Spinal cord (tissue), 10 donors: ENCODE measurements around the gene THUMPD3. TPM values are rescaled to one million over a fixed set of nuclear protein-coding genes. Genes with fewer than 3 reads are reported as not detected.

Experiments used
- DNase-seq, 6 donors: peaks; one replicate each; pipeline versions ENCODE4 v3.0.0 to v3.0.0-alpha.2; 2013 to 2015; ENCODE audit warnings: low spot score in 6 of 6, low read depth in 4 of 6
- H3K27ac ChIP-seq: one replicate; pipeline ENCODE4 v1.5.1; 2013; ENCODE audit warnings: low read depth, low read length, control low read depth
- H3K27me3 ChIP-seq: one replicate; pipeline ENCODE4 v1.6.1; 2013; ENCODE audit warnings: low read length; ENCODE audit not compliant: control insufficient read depth, insufficient read depth
- H3K36me3 ChIP-seq: one replicate; pipeline ENCODE4 v1.6.1; 2013; ENCODE audit warnings: low read length; ENCODE audit not compliant: control insufficient read depth, insufficient read depth
- H3K4me1 ChIP-seq: one replicate; pipeline ENCODE4 v1.6.1; 2013; ENCODE audit warnings: low read length; ENCODE audit not compliant: control insufficient read depth, insufficient read depth
- H3K4me3 ChIP-seq: one replicate; pipeline ENCODE4 v1.5.1; 2013; ENCODE audit warnings: low read depth, low read length, control low read depth
- H3K9me3 ChIP-seq: one replicate; pipeline ENCODE4 v1.6.1; 2013; ENCODE audit warnings: low read length; ENCODE audit not compliant: control insufficient read depth, insufficient read depth
- WGBS: methylation state at CpG from one replicate; pipeline ENCODE4 v1.1.5; 2013; ENCODE audit warnings: missing lambda C conversion rate; ENCODE audit not compliant: insufficient coverage; 5-methylcytosine and 5-hydroxymethylcytosine counted together
- polyA plus RNA-seq, 2 donors: library from polyadenylated mRNA; unstranded; fragments of 120-200 nt; gene quantifications; one replicate each; pipeline ENCODE4 v1.2.1, GENCODE V29; 2013; ENCODE audit not compliant: insufficient read length in 2 of 2
- total RNA-seq, 2 donors: library from RNA; depleted of rRNA in 1 of 2; stranded (reverse); fragments of 120-200 nt in 1 of 2; fragments of >200 nt in 1 of 2; gene quantifications; one replicate each; pipeline versions ENCODE4 v1.2.3 to v1.2.4, GENCODE V29; 2013 to 2014
- donor health status: healthy.

Gene THUMPD3
- total and polyA plus RNA-seq, 4 donors: 48.1 to 50.1 (median 48.8) TPM

GRCh38 chr3:9433627-9434521 lies 71.0 kb downstream of the THUMPD3 start:
- Histone ChIP-seq H3K36me3 (peaks cover 37% of the 10 kb centered on the region), H3K4me3 (no peak overlapping the region), H3K27ac (no peak overlapping the region), H3K4me1 (no peaks in the 10 kb centered on the region), H3K9me3 (no peaks in the 10 kb centered on the region), H3K27me3 (no peaks in the 10 kb centered on the region)
- WGBS: 86% methylated on average over 10 of the region's 15 CpGs
- DNase-seq: no peak

DNA sequence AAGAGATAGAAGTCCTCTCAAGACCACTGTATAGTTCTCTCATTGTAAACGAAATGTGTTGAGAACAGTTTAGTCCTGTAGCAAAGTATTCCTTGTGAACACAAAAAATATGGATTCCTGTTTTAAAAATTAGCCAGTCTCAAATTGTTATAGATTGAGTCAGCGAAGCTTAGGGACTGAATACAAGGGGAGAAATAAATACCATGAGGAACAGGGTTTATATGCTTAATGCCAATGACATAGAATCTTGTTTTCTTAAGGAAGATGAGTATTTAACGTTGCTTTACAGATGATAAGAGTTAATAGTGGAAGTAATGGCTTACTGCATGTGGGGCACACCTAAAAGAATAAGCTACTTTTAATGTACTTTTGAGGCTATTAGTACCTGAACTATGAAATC lies 72.5 kb downstream of the THUMPD3 start:
- Histone ChIP-seq H3K4me1 (no peaks in the 10 kb centered on the region), H3K36me3 (peaks cover 29% of the 10 kb centered on the region), H3K27ac (no peak overlapping the region), H3K4me3 (no peak overlapping the region), H3K27me3 (no peaks in the 10 kb centered on the region), H3K9me3 (no peaks in the 10 kb centered on the region)
- WGBS: 100% methylated on average over 2 of the region's 3 CpGs
- no peak for DNase-seq

Other genes starting within 250 kb of the THUMPD3 start
- 10 to 100 TPM; 46.1 to 59.6 TPM for gene SRGAP3, start 113.4 kb upstream of the THUMPD3 start, total RNA-seq
- 10 to 100 TPM; 71.7 to 71.9 TPM for gene SRGAP3, start 113.4 kb upstream of the THUMPD3 start, polyA plus RNA-seq
- gene SETD5, start 34.6 kb downstream of the THUMPD3 start, total RNA-seq: 10 to 100 TPM; 85.6 to 98.5 TPM
- gene SETD5, start 34.6 kb downstream of the THUMPD3 start, polyA plus RNA-seq: 100 to 1,000 TPM; 172 to 180 TPM
- gene LHFPL4, start 190.8 kb downstream of the THUMPD3 start, total RNA-seq: 10 to 100 TPM in 1 of 2 donors, 1 to 10 TPM in 1; 6.1 to 14.5 TPM
- gene LHFPL4, start 190.8 kb downstream of the THUMPD3 start, polyA plus RNA-seq: 10 to 100 TPM; 33.3 to 37.4 TPM